ENCODE data around the gene GPHB5. TPM values are rescaled to one million over a fixed set of nuclear protein-coding genes. Genes with fewer than 3 reads are reported as not detected.

The GPHB5 gene
- total and polyA plus RNA-seq, 2 of the 13 experiments (the other 11 are each of a cell fraction or from before 2014, with no cell fraction given), result not detected

DNA sequence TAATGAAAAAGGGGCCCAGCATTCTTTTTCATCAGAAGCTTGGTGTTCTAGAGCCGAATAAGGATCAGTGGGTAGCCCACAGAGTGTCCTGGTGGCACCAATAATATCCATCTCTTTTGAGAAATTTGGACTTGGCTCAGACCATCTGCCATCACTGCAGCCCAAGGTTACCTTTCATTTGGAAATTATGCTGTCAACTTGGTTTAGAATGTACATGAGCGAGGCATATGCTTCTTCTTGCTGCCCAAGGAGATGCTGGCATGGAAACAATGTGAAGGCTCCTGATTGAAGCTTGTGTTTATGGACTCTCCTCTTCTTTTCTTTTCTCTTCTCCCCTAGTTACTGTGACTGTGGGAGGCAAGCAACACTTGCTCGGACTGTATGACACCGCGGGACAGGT, 50.0 kb downstream of the GPHB5 start (continued):
- TF ChIP-seq SKI (IDR thresholded peaks at IDR 0.05; ENCODE audit: partially characterized antibody) (no peak), AHR (CRISPR knock-in tag; IDR thresholded peaks at IDR 0.05) (no peak), KLF6 (CRISPR knock-in tag; IDR thresholded peaks at IDR 0.05) (no peak), ATF1 (CRISPR knock-in tag; IDR thresholded peaks at IDR 0.05) (no peak)
- TF ChIP-seq, protein P1, sequence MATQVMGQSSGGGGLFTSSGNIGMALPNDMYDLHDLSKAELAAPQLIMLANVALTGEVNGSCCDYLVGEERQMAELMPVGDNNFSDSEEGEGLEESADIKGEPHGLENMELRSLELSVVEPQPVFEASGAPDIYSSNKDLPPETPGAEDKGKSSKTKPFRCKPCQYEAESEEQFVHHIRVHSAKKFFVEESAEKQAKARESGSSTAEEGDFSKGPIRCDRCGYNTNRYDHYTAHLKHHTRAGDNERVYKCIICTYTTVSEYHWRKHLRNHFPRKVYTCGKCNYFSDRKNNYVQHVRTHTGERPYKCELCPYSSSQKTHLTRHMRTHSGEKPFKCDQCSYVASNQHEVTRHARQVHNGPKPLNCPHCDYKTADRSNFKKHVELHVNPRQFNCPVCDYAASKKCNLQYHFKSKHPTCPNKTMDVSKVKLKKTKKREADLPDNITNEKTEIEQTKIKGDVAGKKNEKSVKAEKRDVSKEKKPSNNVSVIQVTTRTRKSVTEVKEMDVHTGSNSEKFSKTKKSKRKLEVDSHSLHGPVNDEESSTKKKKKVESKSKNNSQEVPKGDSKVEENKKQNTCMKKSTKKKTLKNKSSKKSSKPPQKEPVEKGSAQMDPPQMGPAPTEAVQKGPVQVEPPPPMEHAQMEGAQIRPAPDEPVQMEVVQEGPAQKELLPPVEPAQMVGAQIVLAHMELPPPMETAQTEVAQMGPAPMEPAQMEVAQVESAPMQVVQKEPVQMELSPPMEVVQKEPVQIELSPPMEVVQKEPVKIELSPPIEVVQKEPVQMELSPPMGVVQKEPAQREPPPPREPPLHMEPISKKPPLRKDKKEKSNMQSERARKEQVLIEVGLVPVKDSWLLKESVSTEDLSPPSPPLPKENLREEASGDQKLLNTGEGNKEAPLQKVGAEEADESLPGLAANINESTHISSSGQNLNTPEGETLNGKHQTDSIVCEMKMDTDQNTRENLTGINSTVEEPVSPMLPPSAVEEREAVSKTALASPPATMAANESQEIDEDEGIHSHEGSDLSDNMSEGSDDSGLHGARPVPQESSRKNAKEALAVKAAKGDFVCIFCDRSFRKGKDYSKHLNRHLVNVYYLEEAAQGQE (IDR thresholded peaks at IDR 0.05; ENCODE audit: borderline replicate concordance in 1 of 2, low read depth in 1 of 2, low read length in 2 of 2), result no peak

DNA sequence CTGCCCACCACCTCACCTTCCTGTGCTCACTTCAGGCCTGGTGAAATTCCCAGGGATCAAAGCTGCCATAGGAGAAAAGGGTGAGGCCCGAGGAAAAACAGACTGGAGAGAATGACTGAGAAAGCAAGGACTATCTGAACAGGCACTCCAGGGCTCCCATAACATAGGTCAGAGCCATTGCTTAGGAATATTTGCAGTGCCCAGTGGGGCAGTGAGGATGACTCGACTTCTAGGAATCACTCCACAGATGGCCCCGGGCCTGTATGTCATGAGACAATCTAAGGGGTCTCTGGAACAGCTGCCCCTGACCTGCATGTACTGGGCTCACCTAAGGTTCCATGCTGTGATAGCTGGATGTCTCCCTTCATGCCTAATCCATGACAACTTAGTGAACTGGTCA, 51.6 kb downstream of the GPHB5 start:
- no peak for DNase-seq (ENCODE audit: low spot score)
- H3K9me3 ChIP-seq (ENCODE audit: low read length), result no peaks in the 10 kb centered on the region
- no peaks in the 10 kb centered on the region for H3K79me2 ChIP-seq (ENCODE audit: insufficient read depth, low read length)
- no peak overlapping the region for H3K27ac ChIP-seq (ENCODE audit: extremely low read length, insufficient read depth, low read length)
- no peaks in the 10 kb centered on the region for H3K36me3 ChIP-seq (replicated peaks in 1 of 2; ENCODE audit: control insufficient read depth in 1 of 2, insufficient read depth in 2 of 2, low read length in 2 of 2)
- no peaks in the 10 kb centered on the region for H3K4me1 ChIP-seq (ENCODE audit: insufficient read depth, low read length)
- ChIA-PET POLR2A (no interaction called here), CTCF (ENCODE audit: low intra/inter-chr PET ratio, low total read pairs) (no interaction called here)
- H3K4me3 ChIP-seq (replicated peaks in 1 of 3; ENCODE audit: insufficient read depth in 1 of 3, low read depth in 2 of 3, low read length in 3 of 3), result no peak overlapping the region
- no peak for FAIRE-seq
- H3K27me3 ChIP-seq (ENCODE audit: control insufficient read depth in 1 of 2, insufficient read depth in 2 of 2, low read length in 2 of 2), result no peaks in the 10 kb centered on the region
- ATAC-seq, result no peak
- H3K4me2 ChIP-seq (ENCODE audit: low read depth, low read length), result no peak overlapping the region
- no TSS peak for BruUV-seq (replicated peaks)
- 5% methylated on average over 3 of the region's 3 CpGs for WGBS (ENCODE audit: low lambda C conversion rate)
- no peaks in the 10 kb centered on the region for H4K20me1 ChIP-seq (ENCODE audit: insufficient read depth, low read length)
- in situ Hi-C loops (cut with HindIII; ENCODE audit: extremely low pct_ligation_motif_present, low pct_unique_long_range_greater_than_20kb) (no loop called here), intact Hi-C loops (cut with micrococcal nuclease; ENCODE audit: unreplicated experiment) (no loop called here)
- H3K9ac ChIP-seq (ENCODE audit: insufficient read depth, low read depth, low read length), result no peak overlapping the region
- no peak overlapping the region for H2AFZ ChIP-seq (ENCODE audit: low read length)
- no peak for TF ChIP-seq ZNF737 (CRISPR knock-in tag; IDR thresholded peaks at IDR 0.05; ENCODE audit: borderline replicate concordance)
- TF ChIP-seq ZNF431 (CRISPR knock-in tag; IDR thresholded peaks at IDR 0.05; ENCODE audit: borderline replicate concordance, low read depth), result no peak
- TF ChIP-seq, protein P2, sequence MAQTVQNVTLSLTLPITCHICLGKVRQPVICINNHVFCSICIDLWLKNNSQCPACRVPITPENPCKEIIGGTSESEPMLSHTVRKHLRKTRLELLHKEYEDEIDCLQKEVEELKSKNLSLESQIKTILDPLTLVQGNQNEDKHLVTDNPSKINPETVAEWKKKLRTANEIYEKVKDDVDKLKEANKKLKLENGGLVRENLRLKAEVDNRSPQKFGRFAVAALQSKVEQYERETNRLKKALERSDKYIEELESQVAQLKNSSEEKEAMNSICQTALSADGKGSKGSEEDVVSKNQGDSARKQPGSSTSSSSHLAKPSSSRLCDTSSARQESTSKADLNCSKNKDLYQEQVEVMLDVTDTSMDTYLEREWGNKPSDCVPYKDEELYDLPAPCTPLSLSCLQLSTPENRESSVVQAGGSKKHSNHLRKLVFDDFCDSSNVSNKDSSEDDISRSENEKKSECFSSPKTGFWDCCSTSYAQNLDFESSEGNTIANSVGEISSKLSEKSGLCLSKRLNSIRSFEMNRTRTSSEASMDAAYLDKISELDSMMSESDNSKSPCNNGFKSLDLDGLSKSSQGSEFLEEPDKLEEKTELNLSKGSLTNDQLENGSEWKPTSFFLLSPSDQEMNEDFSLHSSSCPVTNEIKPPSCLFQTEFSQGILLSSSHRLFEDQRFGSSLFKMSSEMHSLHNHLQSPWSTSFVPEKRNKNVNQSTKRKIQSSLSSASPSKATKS (CRISPR knock-in tag; IDR thresholded peaks at IDR 0.05), result no peak
- TF ChIP-seq KDM6A (CRISPR knock-in tag; IDR thresholded peaks at IDR 0.05; ENCODE audit: low read depth), result no peak
- no peak for TF ChIP-seq PLRG1 (conservative IDR thresholded peaks at IDR 0.05)
- TF ChIP-seq, protein P3, sequence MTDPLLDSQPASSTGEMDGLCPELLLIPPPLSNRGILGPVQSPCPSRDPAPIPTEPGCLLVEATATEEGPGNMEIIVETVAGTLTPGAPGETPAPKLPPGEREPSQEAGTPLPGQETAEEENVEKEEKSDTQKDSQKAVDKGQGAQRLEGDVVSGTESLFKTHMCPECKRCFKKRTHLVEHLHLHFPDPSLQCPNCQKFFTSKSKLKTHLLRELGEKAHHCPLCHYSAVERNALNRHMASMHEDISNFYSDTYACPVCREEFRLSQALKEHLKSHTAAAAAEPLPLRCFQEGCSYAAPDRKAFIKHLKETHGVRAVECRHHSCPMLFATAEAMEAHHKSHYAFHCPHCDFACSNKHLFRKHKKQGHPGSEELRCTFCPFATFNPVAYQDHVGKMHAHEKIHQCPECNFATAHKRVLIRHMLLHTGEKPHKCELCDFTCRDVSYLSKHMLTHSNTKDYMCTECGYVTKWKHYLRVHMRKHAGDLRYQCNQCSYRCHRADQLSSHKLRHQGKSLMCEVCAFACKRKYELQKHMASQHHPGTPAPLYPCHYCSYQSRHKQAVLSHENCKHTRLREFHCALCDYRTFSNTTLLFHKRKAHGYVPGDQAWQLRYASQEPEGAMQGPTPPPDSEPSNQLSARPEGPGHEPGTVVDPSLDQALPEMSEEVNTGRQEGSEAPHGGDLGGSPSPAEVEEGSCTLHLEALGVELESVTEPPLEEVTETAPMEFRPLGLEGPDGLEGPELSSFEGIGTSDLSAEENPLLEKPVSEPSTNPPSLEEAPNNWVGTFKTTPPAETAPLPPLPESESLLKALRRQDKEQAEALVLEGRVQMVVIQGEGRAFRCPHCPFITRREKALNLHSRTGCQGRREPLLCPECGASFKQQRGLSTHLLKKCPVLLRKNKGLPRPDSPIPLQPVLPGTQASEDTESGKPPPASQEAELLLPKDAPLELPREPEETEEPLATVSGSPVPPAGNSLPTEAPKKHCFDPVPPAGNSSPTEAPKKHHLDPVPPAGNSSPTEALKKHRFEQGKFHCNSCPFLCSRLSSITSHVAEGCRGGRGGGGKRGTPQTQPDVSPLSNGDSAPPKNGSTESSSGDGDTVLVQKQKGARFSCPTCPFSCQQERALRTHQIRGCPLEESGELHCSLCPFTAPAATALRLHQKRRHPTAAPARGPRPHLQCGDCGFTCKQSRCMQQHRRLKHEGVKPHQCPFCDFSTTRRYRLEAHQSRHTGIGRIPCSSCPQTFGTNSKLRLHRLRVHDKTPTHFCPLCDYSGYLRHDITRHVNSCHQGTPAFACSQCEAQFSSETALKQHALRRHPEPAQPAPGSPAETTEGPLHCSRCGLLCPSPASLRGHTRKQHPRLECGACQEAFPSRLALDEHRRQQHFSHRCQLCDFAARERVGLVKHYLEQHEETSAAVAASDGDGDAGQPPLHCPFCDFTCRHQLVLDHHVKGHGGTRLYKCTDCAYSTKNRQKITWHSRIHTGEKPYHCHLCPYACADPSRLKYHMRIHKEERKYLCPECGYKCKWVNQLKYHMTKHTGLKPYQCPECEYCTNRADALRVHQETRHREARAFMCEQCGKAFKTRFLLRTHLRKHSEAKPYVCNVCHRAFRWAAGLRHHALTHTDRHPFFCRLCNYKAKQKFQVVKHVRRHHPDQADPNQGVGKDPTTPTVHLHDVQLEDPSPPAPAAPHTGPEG (CRISPR knock-in tag; IDR thresholded peaks at IDR 0.05), result no peak
- TF ChIP-seq ZNF616 (CRISPR knock-in tag; IDR thresholded peaks at IDR 0.05; ENCODE audit: low read depth), result no peak
- no peak for TF ChIP-seq ZNF180 (CRISPR knock-in tag; IDR thresholded peaks at IDR 0.05; ENCODE audit: borderline replicate concordance, low read depth)
